Neutrophil (primary cell): ENCODE measurements around the gene TMOD1.

Experiments used
- H3K27ac ChIP-seq: fragments of 200-600 bp; sonication (generic); 2 replicates; pipeline ENCODE4 v1.5.1; 2016; ENCODE audit warnings: mild to moderate bottlenecking, moderate library complexity
- H3K27me3 ChIP-seq: fragments of 200-600 bp; sonication (generic); 2 replicates; pipeline ENCODE4 v1.6.0; 2016; ENCODE audit warnings: mild to moderate bottlenecking
- H3K36me3 ChIP-seq: fragments of 200-600 bp; sonication (generic); 2 replicates; pipeline ENCODE4 v1.5.1; 2017
- H3K4me1 ChIP-seq, 2 experiments: fragments of 200-600 bp in 1 of 2; sonication (generic) in 1 of 2; 1 replicate in 1 of 2; 2 replicates in 1 of 2; pipeline versions ENCODE4 v1.5.1 to v1.6.1; 2013 to 2016; ENCODE audit warnings: low read depth in 1 of 2, low read length in 1 of 2, mild to moderate bottlenecking in 1 of 2, moderate library complexity in 1 of 2; ENCODE audit not compliant: control insufficient read depth in 1 of 2, insufficient read depth in 1 of 2
- H3K4me3 ChIP-seq, 2 experiments: fragments of 200-600 bp in 1 of 2; sonication (generic) in 1 of 2; 1 replicate in 1 of 2; 2 replicates in 1 of 2; pipeline ENCODE4 v1.5.1; 2013 to 2016; ENCODE audit warnings: low read depth in 1 of 2, low read length in 1 of 2, mild to moderate bottlenecking in 1 of 2, moderate library complexity in 1 of 2
- H3K9me3 ChIP-seq: fragments of 200-600 bp; sonication (generic); 2 replicates; pipeline ENCODE4 v1.5.1; 2016
- CTCF ChIP-seq: fragments of 200-600 bp; sonication (generic); IDR thresholded peaks from 2 replicates; pipeline ENCODE4 v1.5.1; 2016; ENCODE audit warnings: antibody characterized with exemption

TMOD1 gene

DNA sequence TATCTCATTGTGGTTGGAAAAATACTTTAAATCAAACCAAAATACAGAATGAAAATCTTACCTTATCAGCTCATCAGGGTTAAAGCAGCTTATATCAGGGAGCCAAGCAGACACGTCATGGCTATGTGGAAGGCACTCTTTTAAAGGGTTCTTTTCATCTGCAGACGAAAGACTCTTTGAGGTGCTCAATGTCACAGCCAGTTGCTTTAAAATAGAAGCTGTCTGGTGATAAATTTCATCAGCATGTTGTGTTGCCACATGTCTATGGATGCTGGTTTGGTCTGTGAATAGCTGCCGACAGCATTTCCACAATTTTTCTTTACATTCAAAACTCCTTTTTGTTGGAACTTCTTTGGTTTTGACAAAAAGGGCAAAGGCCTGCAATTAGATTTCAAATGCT is 124.2 kb downstream of the TMOD1 start:
- H3K9me3 ChIP-seq: no peaks in the 10 kb centered on the region
- TF ChIP-seq CTCF: no peak
- no peak overlapping the region for H3K4me3 ChIP-seq
- H3K36me3 ChIP-seq: peaks cover 4% of the 10 kb centered on the region
- no peaks in the 10 kb centered on the region for H3K27me3 ChIP-seq
- no peaks in the 10 kb centered on the region for H3K4me1 ChIP-seq
- no peak overlapping the region for H3K27ac ChIP-seq

DNA sequence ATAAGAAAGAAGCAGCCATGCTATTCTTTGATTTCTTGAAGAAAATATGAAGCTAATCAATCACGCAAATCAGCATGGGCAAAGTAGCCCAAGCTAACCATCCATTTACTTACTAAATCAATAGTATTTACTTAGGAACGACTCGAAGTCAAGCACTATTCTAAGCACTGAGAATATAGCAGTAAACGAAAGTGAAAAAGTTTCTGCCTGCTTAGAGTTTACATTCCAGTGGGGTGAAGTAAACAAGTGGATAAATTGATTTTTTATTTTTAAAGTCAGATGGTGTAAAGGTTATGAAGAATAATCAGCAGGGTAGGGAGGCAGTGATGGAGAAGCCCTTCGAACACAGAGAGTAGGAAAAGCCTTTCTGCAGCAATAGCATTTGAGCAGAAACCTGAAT is 126.2 kb downstream of the TMOD1 start:
- H3K36me3 ChIP-seq: peaks cover 4% of the 10 kb centered on the region
- peaks cover 8 to 9% of the 10 kb centered on the region in 2 experiments for H3K4me1 ChIP-seq
- TF ChIP-seq CTCF: no peak
- H3K27me3 ChIP-seq: no peaks in the 10 kb centered on the region
- no peaks in the 10 kb centered on the region for H3K9me3 ChIP-seq
- H3K27ac ChIP-seq: no peak overlapping the region
- H3K4me3 ChIP-seq: no peak overlapping the region

GRCh38 chr9:97628668-97629067 is 127.2 kb downstream of the TMOD1 start:
- peaks cover 11 to 12% of the 10 kb centered on the region in 2 experiments for H3K4me1 ChIP-seq
- H3K27ac ChIP-seq: no peak overlapping the region
- no peaks in the 10 kb centered on the region for H3K9me3 ChIP-seq
- H3K4me3 ChIP-seq: no peak overlapping the region
- H3K36me3 ChIP-seq: peaks cover 4% of the 10 kb centered on the region
- no peak for TF ChIP-seq CTCF
- H3K27me3 ChIP-seq: no peaks in the 10 kb centered on the region

DNA sequence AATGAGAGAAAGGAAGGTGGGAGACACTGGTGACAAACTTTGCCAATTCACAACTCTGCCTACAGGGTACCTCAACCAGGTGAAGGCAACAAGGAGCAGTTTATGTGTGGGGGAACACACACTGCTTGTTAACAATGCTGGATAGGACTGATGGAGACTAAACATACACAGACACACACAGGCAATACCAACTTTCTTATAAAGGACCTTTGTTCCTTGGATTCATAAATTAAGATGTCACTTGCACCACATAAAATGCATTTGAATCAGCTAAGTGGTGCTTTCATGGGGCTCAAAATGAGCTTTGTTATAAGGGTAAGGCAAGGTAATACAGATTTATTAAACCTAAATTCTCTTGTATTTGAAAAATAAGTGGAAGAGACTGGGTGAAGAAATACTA is 127.7 kb downstream of the TMOD1 start:
- peaks cover 4% of the 10 kb centered on the region for H3K36me3 ChIP-seq
- no peak overlapping the region for H3K27ac ChIP-seq
- TF ChIP-seq CTCF: no peak

GRCh38 chr9:97630591-97630990 is 129.1 kb downstream of the TMOD1 start:
- Histone ChIP-seq H3K36me3 (peaks cover under 1% of the 10 kb centered on the region), H3K4me1 (peaks cover 26 to 27% of the 10 kb centered on the region in 2 experiments), H3K27ac (no peak overlapping the region), H3K27me3 (no peaks in the 10 kb centered on the region), H3K4me3 (no peak overlapping the region), H3K9me3 (no peaks in the 10 kb centered on the region)
- no peak for TF ChIP-seq CTCF

More for the DNA sequence above, 127.7 kb downstream of the TMOD1 start:
- H3K4me1 ChIP-seq: peaks cover 15 to 16% of the 10 kb centered on the region in 2 experiments
- H3K27me3 ChIP-seq: no peaks in the 10 kb centered on the region
- H3K9me3 ChIP-seq: no peaks in the 10 kb centered on the region
- no peak overlapping the region for H3K4me3 ChIP-seq
